Measurements from ENCODE around the gene DISP1. TPM values are rescaled to one million over a fixed set of nuclear protein-coding genes. Genes with fewer than 3 reads are reported as not detected.

DISP1 gene
- total RNA-seq, 1 donor from 2014 or later = 3.2 TPM

DNA sequence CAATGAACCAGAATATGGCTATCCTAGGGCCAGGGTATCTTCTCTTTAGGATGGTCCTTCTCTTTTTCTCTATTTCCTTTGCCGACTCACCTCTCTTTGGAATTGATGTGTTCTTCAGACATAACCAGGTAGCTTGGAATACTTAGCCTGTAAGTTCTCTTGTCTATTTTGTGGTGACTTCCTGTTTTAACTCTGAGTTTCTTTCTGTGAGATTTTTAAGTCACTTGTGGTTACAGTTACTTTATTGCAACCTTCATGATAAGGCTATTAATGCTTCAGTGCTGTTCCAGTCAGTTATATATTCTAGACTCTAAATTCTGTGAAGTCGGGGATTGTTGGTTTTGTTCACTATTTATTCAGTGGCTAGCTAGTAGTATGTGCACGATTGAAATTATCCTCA is 46.2 kb downstream of the DISP1 start:
- DNase-seq (ENCODE audit: extremely low read depth, low read depth, low spot score) = no peak

Other genes starting within 250 kb of the DISP1 start
- gene TAF1A, start 225.1 kb upstream of the DISP1 start, total RNA-seq = 3.5 and 3.6 TPM in 2 replicates
- 35.4 and 38.7 TPM in 2 replicates for gene MIA3, start 196.9 kb upstream of the DISP1 start, total RNA-seq
- 62.6 and 72.3 TPM in 2 replicates for gene AIDA, start 102.5 kb upstream of the DISP1 start, total RNA-seq
- gene BROX, start 102.5 kb upstream of the DISP1 start, total RNA-seq = 34.8 and 50.8 TPM in 2 replicates
- not detected in 2 replicates for gene FAM177B, start 77.8 kb upstream of the DISP1 start, total RNA-seq